ENCODE measurements around the gene RAP1GAP2.

The RAP1GAP2 gene

GRCh38 chr17:3004925-3005324 lies 208.7 kb downstream of the RAP1GAP2 start:
- no peak for DNase-seq

DNA sequence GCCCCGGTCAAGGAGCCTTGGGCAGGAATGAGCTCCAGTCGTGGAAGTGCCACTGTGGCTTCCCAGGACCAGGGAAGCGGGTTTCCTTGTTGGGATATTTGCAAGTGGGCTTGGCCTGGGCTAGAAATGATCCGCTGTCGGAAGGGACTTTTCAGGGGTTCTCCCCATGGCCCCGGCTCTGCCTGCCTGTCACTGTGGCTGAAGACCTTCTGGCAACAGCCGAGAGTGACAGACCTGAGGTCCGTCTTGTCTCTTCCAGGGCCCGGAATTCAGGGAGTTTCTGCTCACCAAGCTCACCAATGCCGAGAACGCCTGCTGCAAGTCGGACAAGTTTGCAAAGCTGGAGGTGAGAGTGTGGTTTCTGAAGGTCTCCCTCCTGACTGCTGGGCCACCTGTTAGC lies 209.5 kb downstream of the RAP1GAP2 start:
- DNase-seq, result no peak

- no peak for DNase-seq
These were observed 210.6 kb downstream of the RAP1GAP2 start for GRCh38 chr17:3006801-3007200.

DNA sequence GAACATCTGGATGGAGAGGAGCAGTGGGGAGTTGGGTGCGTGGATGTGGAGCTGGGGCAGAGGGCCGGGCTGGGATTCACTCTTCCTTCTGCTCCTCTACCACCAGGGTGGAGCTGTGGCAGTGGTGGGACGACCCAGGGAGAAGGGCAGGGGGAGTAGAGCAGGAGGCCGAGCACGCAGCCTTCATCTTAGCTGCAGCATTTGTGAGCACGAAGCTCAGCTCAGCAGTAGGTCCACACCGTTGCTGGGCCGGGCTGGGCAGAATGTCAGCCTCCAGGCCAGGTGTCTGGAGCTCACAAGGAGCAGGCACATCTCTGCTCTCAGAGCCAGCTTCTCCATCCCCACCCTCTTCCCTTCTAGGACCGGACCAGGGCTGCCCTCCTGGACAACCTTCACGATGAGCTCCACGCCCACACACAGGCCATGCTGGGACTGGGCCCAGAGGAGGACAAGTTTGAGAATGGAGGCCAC lies 211.4 kb downstream of the RAP1GAP2 start:
- no peak for DNase-seq

GRCh38 chr17:3008336-3009288 lies 212.4 kb downstream of the RAP1GAP2 start:
- DNase-seq, result no peak

GRCh38 chr17:3009411-3009920 lies 213.2 kb downstream of the RAP1GAP2 start:
- DNase-seq, result no peak

- no peak for DNase-seq
These were observed 215.7 kb downstream of the RAP1GAP2 start for GRCh38 chr17:3011891-3012290.

DNA sequence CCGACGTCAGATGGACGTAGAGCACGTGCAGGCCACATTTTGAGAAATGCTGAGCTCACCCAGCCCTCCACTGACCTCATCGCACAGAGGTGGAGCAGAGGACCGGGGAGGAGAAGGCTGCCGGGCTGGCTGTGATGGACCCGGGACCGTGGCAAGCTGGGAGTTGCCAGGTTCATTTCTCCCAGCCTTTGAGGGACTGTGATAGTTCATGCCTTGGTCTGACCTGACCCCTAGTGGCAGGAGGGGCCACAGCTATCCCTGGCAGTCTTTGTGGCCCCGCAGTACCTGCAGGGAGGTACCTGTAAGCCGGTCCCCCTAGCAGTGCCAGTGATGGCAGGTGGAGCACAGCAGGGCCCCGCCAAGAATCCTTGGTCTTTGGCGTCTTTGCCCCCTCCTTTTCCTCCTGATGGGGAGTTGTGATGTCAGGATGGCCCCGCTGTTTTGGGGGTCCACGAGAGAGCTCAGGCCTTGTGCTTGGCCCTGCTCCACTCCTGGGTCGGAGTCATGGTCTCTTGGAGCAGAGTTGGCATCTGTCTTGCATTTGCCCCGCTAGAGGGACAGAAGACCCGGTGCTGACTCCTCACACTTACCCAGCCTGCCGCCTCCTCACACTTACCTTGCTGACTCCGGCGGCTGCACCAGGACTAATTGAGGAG lies 216.8 kb downstream of the RAP1GAP2 start:
- DNase-seq, result no peak

- DNase-seq, result no peak
These were observed 219.7 kb downstream of the RAP1GAP2 start for GRCh38 chr17:3015890-3016289.

DNA sequence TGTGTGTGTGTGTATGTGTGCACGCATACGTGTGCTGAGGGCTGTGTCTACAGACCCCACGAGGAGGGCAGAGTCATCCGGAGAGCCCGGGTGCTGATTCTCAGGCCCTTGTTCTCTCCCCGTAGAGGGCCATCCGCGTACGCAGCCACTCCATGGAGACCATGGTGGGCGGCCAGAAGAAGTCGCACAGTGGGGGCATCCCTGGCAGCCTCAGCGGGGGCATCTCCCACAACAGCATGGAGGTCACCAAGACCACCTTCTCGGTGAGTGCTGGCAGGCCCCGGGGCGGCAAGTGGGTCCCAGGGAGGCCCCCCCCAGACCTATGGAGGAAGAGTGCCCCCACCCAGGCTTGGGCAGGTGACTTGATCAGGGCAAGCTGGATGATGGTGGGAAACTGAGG lies 221.7 kb downstream of the RAP1GAP2 start:
- DNase-seq, result no peak

GRCh38 chr17:3019761-3020160 lies 223.5 kb downstream of the RAP1GAP2 start:
- no peak for DNase-seq

DNA sequence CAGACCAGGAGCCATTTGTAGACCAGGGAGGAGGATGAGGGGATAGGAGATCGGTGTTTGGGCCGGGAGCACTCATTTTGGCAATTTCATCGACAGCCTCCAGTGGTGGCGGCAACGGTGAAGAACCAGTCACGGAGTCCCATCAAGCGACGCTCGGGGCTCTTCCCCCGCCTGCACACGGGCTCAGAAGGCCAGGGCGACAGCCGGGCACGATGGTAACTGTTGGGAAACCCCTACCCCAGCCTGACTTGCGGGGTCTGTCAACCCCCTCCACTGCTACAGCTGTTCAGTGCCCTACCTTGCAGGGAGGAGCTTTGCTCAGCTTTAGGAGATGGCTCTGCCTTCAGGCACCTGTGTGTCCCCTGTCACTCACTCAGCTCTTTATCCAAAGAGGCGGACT lies 224.1 kb downstream of the RAP1GAP2 start:
- no peak for DNase-seq

GRCh38 chr17:3022197-3022596 lies 226.0 kb downstream of the RAP1GAP2 start:
- DNase-seq, result no peak

DNA sequence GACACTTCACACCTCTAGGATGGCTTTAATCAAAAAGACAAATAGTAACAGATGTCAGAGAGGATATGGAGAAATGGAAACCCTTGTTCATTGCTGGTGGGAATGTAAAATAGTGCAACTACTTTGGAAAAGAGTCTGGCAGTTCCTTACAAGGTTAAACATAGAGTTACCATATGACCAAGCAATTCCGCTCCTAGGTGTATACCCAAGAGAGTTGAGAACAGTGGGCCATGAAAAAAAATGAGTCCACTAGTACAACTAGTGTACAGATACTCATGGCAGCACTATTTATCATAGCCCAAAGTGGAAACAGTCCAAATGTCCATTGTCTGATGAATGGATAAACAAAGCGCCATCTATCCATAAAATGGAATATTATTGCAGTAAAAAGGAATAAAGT lies 228.1 kb downstream of the RAP1GAP2 start:
- DNase-seq, result no peak

DNA sequence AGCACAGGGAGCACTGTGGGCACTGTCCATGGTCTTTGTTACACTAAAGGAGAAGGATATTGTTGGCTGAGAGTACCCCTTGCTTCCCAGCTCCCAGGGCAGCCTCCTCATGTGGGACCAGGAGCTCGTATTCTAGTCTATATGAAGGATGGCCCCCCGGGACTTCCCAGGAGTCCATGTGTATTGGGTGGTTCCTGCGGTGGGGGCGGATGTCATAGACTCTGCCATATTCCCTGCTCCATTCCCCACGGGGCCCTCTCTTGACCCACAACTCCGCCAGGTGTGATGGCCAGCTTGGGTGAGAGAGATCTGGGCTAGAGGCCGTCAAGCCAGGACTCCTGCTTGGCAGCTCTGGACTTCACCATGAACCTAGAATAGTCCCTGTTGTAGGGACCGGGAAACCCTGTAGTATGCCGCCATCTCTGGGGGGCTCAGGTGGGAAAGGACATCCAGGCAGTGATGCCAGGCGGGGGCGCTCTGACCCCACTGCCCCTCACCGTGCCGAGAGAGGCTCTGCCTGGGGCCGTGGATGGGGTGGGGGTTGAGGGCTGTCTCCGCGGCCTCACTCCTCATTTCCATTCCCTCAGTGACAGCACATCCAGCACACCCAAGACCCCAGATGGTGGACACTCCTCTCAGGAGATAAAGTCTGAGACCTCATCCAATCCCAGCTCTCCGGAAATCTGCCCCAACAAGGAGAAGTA lies 229.3 kb downstream of the RAP1GAP2 start:
- DNase-seq, result no peak

GRCh38 chr17:3026125-3026855 lies 230.1 kb downstream of the RAP1GAP2 start:
- no peak for DNase-seq

DNA sequence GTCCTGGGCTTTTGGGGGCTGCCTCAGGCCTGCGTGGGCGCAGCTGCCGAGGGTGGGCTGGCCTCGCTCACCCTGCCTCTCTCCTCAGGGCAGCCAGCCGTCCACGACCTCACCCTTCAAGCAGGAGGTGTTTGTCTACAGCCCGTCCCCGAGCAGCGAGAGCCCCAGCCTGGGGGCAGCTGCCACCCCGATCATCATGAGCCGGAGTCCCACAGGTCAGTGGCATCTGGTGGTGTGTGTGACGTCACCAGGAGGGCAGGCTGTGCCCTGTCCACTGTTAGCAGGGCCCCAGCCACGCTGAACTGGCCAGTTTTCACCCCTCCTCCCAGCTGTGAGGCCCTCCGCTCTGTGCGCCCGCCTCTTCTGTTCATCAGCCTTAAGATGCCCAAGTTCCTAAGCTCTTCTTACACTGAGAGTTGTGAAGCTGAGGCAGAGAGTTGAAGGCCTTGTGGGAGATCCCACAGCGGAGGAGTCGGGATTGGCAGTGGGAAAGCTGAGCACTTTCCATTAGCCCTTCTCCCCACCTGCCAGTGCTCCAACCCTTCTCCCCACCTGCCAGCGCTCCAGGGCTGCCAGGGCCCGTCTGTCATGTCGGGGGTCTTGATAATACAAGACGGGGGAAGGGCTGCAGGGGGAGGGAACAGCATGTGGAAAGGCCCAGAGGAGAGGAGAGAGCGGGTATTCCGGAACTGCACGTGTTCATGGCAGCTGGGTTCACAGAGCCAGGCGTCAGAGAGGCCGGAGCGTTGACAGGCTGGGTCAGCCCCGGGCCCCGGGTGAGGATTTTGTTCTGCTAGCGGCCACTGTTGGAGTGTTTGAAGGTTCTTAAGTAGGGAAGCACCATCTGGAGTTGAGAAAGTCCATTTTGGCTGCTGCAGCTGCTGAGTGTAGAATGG lies 230.9 kb downstream of the RAP1GAP2 start:
- no peak for DNase-seq

DNA sequence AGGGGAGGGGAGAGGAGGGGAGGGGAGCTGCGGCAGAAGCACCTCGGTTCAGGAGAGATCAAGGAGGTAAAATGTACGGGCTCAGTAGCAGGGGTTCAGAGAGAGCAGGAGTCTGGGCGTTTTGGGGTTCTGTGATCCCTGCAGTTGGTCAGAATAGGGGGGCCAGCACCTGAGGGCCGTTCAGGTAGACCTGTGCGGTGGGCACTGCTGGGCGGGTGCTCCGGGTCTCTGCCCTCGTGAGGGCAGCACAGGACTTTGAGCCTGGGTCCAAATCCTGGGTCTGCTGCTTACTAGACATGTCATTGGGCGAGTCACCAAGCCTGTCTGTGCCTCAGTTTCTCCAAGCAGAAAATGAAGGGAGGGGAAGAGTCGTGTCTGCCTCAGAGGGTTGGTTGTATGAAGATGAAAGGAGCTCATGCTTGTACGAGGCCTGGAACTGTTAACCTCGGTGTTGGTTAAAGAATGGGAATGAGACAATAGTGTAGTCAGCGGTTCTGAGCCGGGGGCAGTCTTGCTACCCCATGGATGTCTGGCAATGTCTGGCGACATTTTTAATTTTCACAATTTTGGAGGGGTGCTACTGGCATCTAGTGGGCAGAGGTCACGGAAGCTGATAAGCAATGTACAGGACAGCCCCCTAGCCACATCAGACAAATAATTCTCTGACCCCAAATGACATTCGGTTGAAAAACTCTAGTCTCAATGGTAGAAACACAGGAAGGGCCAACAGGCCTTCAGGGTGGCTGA lies 231.7 kb downstream of the RAP1GAP2 start:
- DNase-seq, result no peak

- no peak for DNase-seq
These were observed 233.1 kb downstream of the RAP1GAP2 start for GRCh38 chr17:3029213-3029913.

GRCh38 chr17:3030096-3030495 lies 233.9 kb downstream of the RAP1GAP2 start:
- DNase-seq, result no peak

Measured in NCI-H1436 treated with DMSO at 0.1 percent for 48 hours (cell line).